Esophagus muscularis mucosa (tissue), 3 donors: Measurements from ENCODE around the gene DMKN.

Source experiments
- CTCF ChIP-seq, 3 experiments: fragments of 200-600 bp in 2 of 3; fragments of 450-650 bp in 1 of 3; sonication (generic) in 2 of 3; IDR thresholded peaks; one replicate each; pipeline ENCODE4 v1.5.1; 2017 to 2019; ENCODE audit warnings: antibody characterized with exemption in 3 of 3, mild to moderate bottlenecking in 2 of 3, moderate library complexity in 1 of 3
- POLR2A ChIP-seq: fragments of 450-650 bp; IDR thresholded peaks from one replicate; pipeline ENCODE4 v1.6.1; 2017; ENCODE audit warnings: antibody characterized with exemption, moderate library complexity, mild to moderate bottlenecking, low read depth
- POLR2AphosphoS5 ChIP-seq, 2 donors: sonication (generic); formaldehyde crosslinking; IDR thresholded peaks; one replicate each; pipeline ENCODE4 v1.6.1; 2017; ENCODE audit warnings: antibody characterized with exemption in 2 of 2

GRCh38 chr19:35468637-35469036 lies 44.8 kb downstream of the DMKN start:
- TF ChIP-seq POLR2A, result no peak
- peak; percentile 12 to 39 (median 36) for TF ChIP-seq CTCF (IDR thresholded peaks at IDR 0.05)
- TF ChIP-seq POLR2AphosphoS5 (IDR thresholded peaks at IDR 0.05), result no peak
